K562 (cell line): ENCODE data around the gene EXOC4. TPM values are rescaled to one million over a fixed set of nuclear protein-coding genes. Genes with fewer than 3 reads are reported as not detected.

ENCODE experiments used
- ATAC-seq: fragments of 200-7000 bp; cut with Tn5 transposase; 3 replicates; pipeline ENCODE4 v1.9.1; 2020; ENCODE audit warnings: moderate library complexity
- BruUV-seq: library from RNA; stranded (reverse); fragments of 400-500 nt; replicated peaks from 2 replicates; lab custom pipeline; 2021; lab: Mats Ljungman, UMichigan
- CTCF ChIA-PET: fragments of 300-600 bp; formaldehyde crosslinking; extraction: SDS; loops from one replicate; lab custom pipeline; 2021; ENCODE audit warnings: low intra/inter-chr PET ratio; lab: Yijun Ruan, JAX
- POLR2A ChIA-PET: fragments of 300-600, 350-650 bp; sonication (Branson Sonifier 250); formaldehyde crosslinking; extraction: SDS; loops from one replicate; lab custom pipeline; 2021; ENCODE audit warnings: antibody characterized with exemption, inconsistent platforms; lab: Yijun Ruan, JAX
- DNase-seq, 4 experiments: peaks; one replicate each; pipeline versions ENCODE4 v3.0.0 to v3.0.0-alpha.2; 2011 to 2018; ENCODE audit warnings: low spot score in 3 of 4, mixed read lengths in 3 of 4; ENCODE audit errors: extremely low read depth in 1 of 4
- FAIRE-seq: peaks from 2 replicates; lab custom pipeline; 2011; peaks lifted over from hg19 to GRCh38; lab: Jason Lieb, UNC
- H2AFZ ChIP-seq: 2 replicates; pipeline ENCODE4 v1.6.0; 2011; ENCODE audit warnings: low read depth, low read length, control low read depth, inconsistent platforms
- H3K27ac ChIP-seq: fragments of 200-600 bp; 3 replicates; pipeline ENCODE4 v1.8.0; 2011; ENCODE audit warnings: low read depth, mild to moderate bottlenecking, control low read depth, inconsistent platforms, low read length, moderate library complexity, mixed read lengths; ENCODE audit errors: extremely low read depth
- H3K27me3 ChIP-seq, 2 experiments: fragments of 300-600 bp in 1 of 2; 2 replicates in 1 of 2; 3 replicates in 1 of 2; pipeline versions ENCODE4 v1.6.0 to v1.8.0; 2011; ENCODE audit warnings: inconsistent platforms in 2 of 2, low read length in 2 of 2, mild to moderate bottlenecking in 1 of 2, mixed read lengths in 1 of 2, moderate library complexity in 1 of 2; ENCODE audit not compliant: control insufficient read depth in 2 of 2, insufficient read depth in 2 of 2
- H3K36me3 ChIP-seq: fragments of 300-600 bp; 3 replicates; pipeline ENCODE4 v1.8.0; 2011; ENCODE audit warnings: mild to moderate bottlenecking, low read length, inconsistent platforms; ENCODE audit not compliant: control insufficient read depth, insufficient read depth
- H3K4me1 ChIP-seq, 2 experiments: fragments of 200-600 bp in 1 of 2; replicated peaks in 1 of 2; 2 replicates in 1 of 2; 3 replicates in 1 of 2; pipeline versions ENCODE4 v1.5.1 to v1.8.0; 2011; ENCODE audit warnings: inconsistent platforms in 2 of 2, low read length in 2 of 2, mild to moderate bottlenecking in 1 of 2, mixed read lengths in 1 of 2, moderate library complexity in 1 of 2; ENCODE audit not compliant: control insufficient read depth in 2 of 2, insufficient read depth in 2 of 2
- H3K4me2 ChIP-seq: 2 replicates; pipeline ENCODE4 v1.6.1; 2011; ENCODE audit warnings: low read length, control low read depth, inconsistent platforms, mixed read lengths; ENCODE audit not compliant: insufficient read depth
- H3K4me3 ChIP-seq: fragments of 200-600 bp; sonication (generic), shearing (Covaris generic); 2 replicates; pipeline ENCODE4 v1.5.1; 2016; ENCODE audit warnings: control low read depth, inconsistent platforms
- H3K79me2 ChIP-seq: fragments of 200-600 bp; 3 replicates; pipeline ENCODE4 v1.8.0; 2011; ENCODE audit warnings: low read length, inconsistent platforms; ENCODE audit not compliant: control insufficient read depth, insufficient read depth
- H3K9ac ChIP-seq, 2 experiments: 2 replicates each; pipeline versions ENCODE4 v1.6.0 to v1.6.1; 2011; ENCODE audit warnings: low read depth in 2 of 2, low read length in 2 of 2, control low read depth in 1 of 2, inconsistent platforms in 1 of 2, mild to moderate bottlenecking in 1 of 2, mixed read lengths in 1 of 2; ENCODE audit not compliant: insufficient read depth in 1 of 2
- H3K9me1 ChIP-seq: one replicate; pipeline ENCODE4 v1.6.0; 2011; ENCODE audit warnings: inconsistent platforms, mild to moderate bottlenecking, low read length, moderate library complexity; ENCODE audit not compliant: control insufficient read depth, insufficient read depth
- H3K9me3 ChIP-seq: replicated peaks from 2 replicates; pipeline ENCODE4 v1.5.1; 2011; ENCODE audit warnings: low read depth, low read length, inconsistent platforms; ENCODE audit not compliant: control insufficient read depth, insufficient read depth
- H4K20me1 ChIP-seq: replicated peaks from 2 replicates; pipeline ENCODE4 v1.6.1; 2011; ENCODE audit warnings: low read length, inconsistent platforms, mixed read lengths; ENCODE audit not compliant: control insufficient read depth, insufficient read depth
- LEF1 ChIP-seq: fragments of 450-650 bp; IDR thresholded peaks from 2 replicates; pipeline ENCODE4 v1.6.1; 2016; ENCODE audit warnings: mild to moderate bottlenecking
- ZNF444 ChIP-seq: fragments of 250-450 bp; sonication (Bioruptor Pico); IDR thresholded peaks from 2 replicates; pipeline ENCODE4 v1.4.0; 2020; ENCODE audit warnings: mild to moderate bottlenecking, moderate library complexity
- WGBS: fragments of 100-300 bp; shearing (Covaris generic); methylation state at CpG from one replicate; pipeline ENCODE4 v1.1.6; 2016; ENCODE audit warnings: low coverage, mixed read lengths; ENCODE audit not compliant: insufficient coverage; ENCODE audit errors: missing lambda C conversion rate; 5-methylcytosine and 5-hydroxymethylcytosine counted together
- in situ Hi-C: fragments of 300-500 bp; cut with MboI; formaldehyde crosslinking; loops from 4 replicates; pipeline ENCODE4 v1.15.0; 2018; ENCODE audit warnings: inconsistent platforms, mixed read lengths
- intact Hi-C: fragments of 100-400 bp; cut with micrococcal nuclease; formaldehyde crosslinking; loops from 2 replicates; pipeline ENCODE4 v1.14.2; 2022
- polyA plus RNA-seq, 8 experiments: library from polyadenylated mRNA; depleted of rRNA in 4 of 8; stranded (reverse) in 5 of 8; unstranded in 3 of 8; fragments of >200 nt; fragmentation: Nextera tagmentation in 2 of 8; fragmentation: Illumina TruSeq in 1 of 8; extraction: Ambion mirVana in 2 of 8; extraction: Trizol in 1 of 8; gene quantifications; 2 replicates each; pipeline versions ENCODE4 v1.2.1 to v1.2.3, GENCODE V29; 2011 to 2014; ENCODE audit warnings: inconsistent platforms in 1 of 8, missing spikeins in 1 of 8
- total RNA-seq, 7 experiments: library from RNA; depleted of rRNA in 6 of 7; stranded (reverse); fragments of >200 nt in 6 of 7; fragmentation: Illumina TruSeq in 2 of 7; extraction: Trizol in 2 of 7; gene quantifications; 2 replicates each; pipeline versions ENCODE4 v1.2.1 to v1.2.3, GENCODE V29; 2011 to 2021; ENCODE audit warnings: low replicate concordance in 1 of 7
- TF ChIP-seq, protein P1 (sequence below): conservative IDR thresholded peaks from 2 replicates; pipeline ENCODE4 v1.6.1; 2011; ENCODE audit warnings: low read depth, mild to moderate bottlenecking, low read length; ENCODE audit not compliant: control insufficient read depth
- TF ChIP-seq, protein P2 (sequence below): fragments of 250-450 bp; sonication (Bioruptor Pico); IDR thresholded peaks from 2 replicates; pipeline ENCODE4 v1.8.0; 2021; ENCODE audit warnings: mild to moderate bottlenecking, moderate library complexity

The EXOC4 gene
- total and polyA plus RNA-seq, 9 of the 15 experiments (the other 6 are each of a cell fraction or from before 2014, with no cell fraction given) = 18.5 to 73.1 (median 46.6) TPM

DNA sequence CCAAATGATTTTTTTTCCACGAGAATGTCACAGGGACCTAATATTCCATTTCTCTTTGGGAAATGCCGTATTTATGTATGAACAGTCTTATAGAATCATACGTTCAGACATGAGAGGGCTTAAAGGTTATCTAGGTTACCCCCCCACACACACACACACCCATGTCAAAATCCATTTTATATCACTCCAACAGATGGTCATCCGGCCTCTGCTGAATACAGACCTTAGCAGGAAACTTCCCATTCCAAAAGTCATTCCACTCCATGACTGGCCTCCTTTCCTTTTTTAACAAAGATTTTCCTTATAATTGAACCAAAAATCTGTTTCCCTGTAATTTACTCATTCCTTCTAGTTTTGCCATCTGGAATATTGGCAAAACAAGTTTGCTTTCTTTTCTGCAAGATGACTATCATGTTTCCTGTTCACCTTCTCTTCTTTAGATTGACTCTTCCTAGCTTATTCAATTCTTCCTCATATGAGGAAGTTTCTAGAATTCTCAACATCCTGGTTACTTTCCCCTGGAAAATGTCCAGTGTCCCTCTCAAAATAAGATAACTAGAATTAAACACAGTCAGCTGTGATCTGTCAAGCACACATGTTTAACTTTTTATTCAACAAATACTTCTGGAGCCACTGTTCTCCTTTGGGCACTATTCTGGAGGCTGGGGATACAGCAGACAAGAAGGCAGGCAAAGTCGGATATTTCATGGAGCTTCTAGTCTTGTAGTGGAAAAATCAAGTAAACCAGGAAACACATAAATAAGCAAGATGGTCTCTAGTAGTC, 597.8 kb downstream of the EXOC4 start:
- WGBS = 28% methylated on average over 5 of the region's 5 CpGs
- TF ChIP-seq, protein P1, sequence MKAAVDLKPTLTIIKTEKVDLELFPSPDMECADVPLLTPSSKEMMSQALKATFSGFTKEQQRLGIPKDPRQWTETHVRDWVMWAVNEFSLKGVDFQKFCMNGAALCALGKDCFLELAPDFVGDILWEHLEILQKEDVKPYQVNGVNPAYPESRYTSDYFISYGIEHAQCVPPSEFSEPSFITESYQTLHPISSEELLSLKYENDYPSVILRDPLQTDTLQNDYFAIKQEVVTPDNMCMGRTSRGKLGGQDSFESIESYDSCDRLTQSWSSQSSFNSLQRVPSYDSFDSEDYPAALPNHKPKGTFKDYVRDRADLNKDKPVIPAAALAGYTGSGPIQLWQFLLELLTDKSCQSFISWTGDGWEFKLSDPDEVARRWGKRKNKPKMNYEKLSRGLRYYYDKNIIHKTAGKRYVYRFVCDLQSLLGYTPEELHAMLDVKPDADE = no peak
- TF ChIP-seq ZNF444 (CRISPR knock-in tag) (no peak), LEF1 (no peak)
- TF ChIP-seq, protein P2, sequence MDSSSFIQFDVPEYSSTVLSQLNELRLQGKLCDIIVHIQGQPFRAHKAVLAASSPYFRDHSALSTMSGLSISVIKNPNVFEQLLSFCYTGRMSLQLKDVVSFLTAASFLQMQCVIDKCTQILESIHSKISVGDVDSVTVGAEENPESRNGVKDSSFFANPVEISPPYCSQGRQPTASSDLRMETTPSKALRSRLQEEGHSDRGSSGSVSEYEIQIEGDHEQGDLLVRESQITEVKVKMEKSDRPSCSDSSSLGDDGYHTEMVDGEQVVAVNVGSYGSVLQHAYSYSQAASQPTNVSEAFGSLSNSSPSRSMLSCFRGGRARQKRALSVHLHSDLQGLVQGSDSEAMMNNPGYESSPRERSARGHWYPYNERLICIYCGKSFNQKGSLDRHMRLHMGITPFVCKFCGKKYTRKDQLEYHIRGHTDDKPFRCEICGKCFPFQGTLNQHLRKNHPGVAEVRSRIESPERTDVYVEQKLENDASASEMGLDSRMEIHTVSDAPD (CRISPR knock-in tag) = no peak
- Histone ChIP-seq H2AFZ (no peak overlapping the region), H3K36me3 (no peaks in the 10 kb centered on the region), H3K79me2 (no peaks in the 10 kb centered on the region), H3K4me2 (no peak overlapping the region), H3K4me3 (no peak overlapping the region), H3K9me3 (no peaks in the 10 kb centered on the region), H3K9ac (no peak overlapping the region), H3K27me3 (no peaks in the 10 kb centered on the region), H3K9me1 (no peaks in the 10 kb centered on the region), H3K4me1 (no peaks in the 10 kb centered on the region), H4K20me1 (no peaks in the 10 kb centered on the region; the same call in 1 of the 2 replicates), H3K27ac (no peak overlapping the region)
- in situ Hi-C loops (no loop called here), intact Hi-C loops (loop anchor here (10.0 kb wide), 2 partner anchors 284 to 474 kb away; no protein-coding TSS in a partner anchor)
- CTCF ChIA-PET = no interaction called here
- DNase-seq (no peak), FAIRE-seq (no peak), ATAC-seq (no peak)
- POLR2A ChIA-PET = interaction anchor here (0.6 to 1.0 kb wide), 3 partner anchors 10 to 330 kb away, joined by 3 read pairs; no protein-coding TSS in a partner anchor
- BruUV-seq = no TSS peak
